BJ (cell line): ENCODE results near the gene XRCC3. TPM values are rescaled to one million over a fixed set of nuclear protein-coding genes. Genes with fewer than 3 reads are reported as not detected.

ENCODE experiments used
- CTCF ChIA-PET: fragments of 350-600 bp; formaldehyde crosslinking; extraction: SDS; loops from one replicate; lab custom pipeline; 2021; ENCODE audit warnings: antibody characterized with exemption, inconsistent platforms; lab: Yijun Ruan, JAX
- POLR2A ChIA-PET: fragments of 300-600 bp; sonication (Branson Sonifier 250); formaldehyde crosslinking; extraction: SDS; loops from one replicate; lab custom pipeline; 2021; ENCODE audit warnings: antibody characterized with exemption; lab: Charles Lee
- DNase-seq: peaks from one replicate; pipeline ENCODE4 v3.0.0-alpha.2; 2011; ENCODE audit warnings: low read depth
- H3K27me3 ChIP-seq: 2 replicates; pipeline ENCODE4 v1.6.0; 2011; ENCODE audit warnings: low read length; ENCODE audit not compliant: control insufficient read depth, insufficient read depth
- H3K36me3 ChIP-seq: 2 replicates; pipeline ENCODE4 v1.5.1; 2011; ENCODE audit warnings: low read length; ENCODE audit not compliant: control insufficient read depth, insufficient read depth
- H3K4me3 ChIP-seq: 2 replicates; pipeline ENCODE4 v1.5.1; 2011; ENCODE audit warnings: low read depth, mild to moderate bottlenecking, control low read depth, low read length
- CTCF ChIP-seq: IDR thresholded peaks from 2 replicates; pipeline ENCODE4 v1.5.1; 2011; ENCODE audit warnings: low read depth, mild to moderate bottlenecking, control low read depth, inconsistent platforms, low read length, moderate library complexity; ENCODE audit not compliant: insufficient read depth
- polyA plus RNA-seq: library from polyadenylated mRNA; depleted of rRNA; stranded (reverse); fragments of >200 nt; gene quantifications from 2 replicates; pipeline ENCODE4 v1.2.3, GENCODE V29; 2011

XRCC3 gene
- polyA plus RNA-seq, 1 experiment, result 4.2 TPM

- Histone ChIP-seq H3K4me3 (no peak overlapping the region), H3K27me3 (no peaks in the 10 kb centered on the region), H3K36me3 (peaks cover 15% of the 10 kb centered on the region)
- no peak for TF ChIP-seq CTCF
- DNase-seq, result no peak
- CTCF ChIA-PET, result interaction anchor here (0.6 kb wide), 1 partner anchor 15 kb away, joined by 4 read pairs; no protein-coding TSS in a partner anchor
- POLR2A ChIA-PET, result no interaction called here
Observed at GRCh38 chr14:103667671-103668070, 47.6 kb downstream of the XRCC3 start.

GRCh38 chr14:103663506-103663905 is 51.7 kb downstream of the XRCC3 start:
- ChIA-PET CTCF (interaction anchor here (0.6 to 1.0 kb wide), 2 partner anchors 16 to 87 kb away, joined by 3 read pairs; no protein-coding TSS in a partner anchor), POLR2A (no interaction called here)
- H3K36me3 ChIP-seq, result peaks cover 14% of the 10 kb centered on the region
- no peaks in the 10 kb centered on the region for H3K27me3 ChIP-seq
- H3K4me3 ChIP-seq, result no peak overlapping the region
- TF ChIP-seq CTCF, result no peak
- DNase-seq, result no peak

GRCh38 chr14:103662591-103662990 is 52.7 kb downstream of the XRCC3 start:
- Histone ChIP-seq H3K36me3 (peaks cover 14% of the 10 kb centered on the region), H3K4me3 (no peak overlapping the region), H3K27me3 (no peaks in the 10 kb centered on the region)
- ChIA-PET CTCF (no interaction called here), POLR2A (no interaction called here)
- DNase-seq, result no peak
- no peak for TF ChIP-seq CTCF

- Histone ChIP-seq H3K27me3 (no peaks in the 10 kb centered on the region), H3K36me3 (peaks cover 13% of the 10 kb centered on the region), H3K4me3 (no peak overlapping the region)
- no peak for TF ChIP-seq CTCF
- POLR2A ChIA-PET, result no interaction called here
- CTCF ChIA-PET, result interaction anchor here (1.7 kb wide), 1 partner anchor 22 kb away, joined by 4 read pairs; no protein-coding TSS in a partner anchor
- no peak for DNase-seq
Observed at GRCh38 chr14:103662029-103662428, 53.2 kb downstream of the XRCC3 start.

GRCh38 chr14:103659631-103660030 is 55.6 kb downstream of the XRCC3 start:
- ChIA-PET POLR2A (no interaction called here), CTCF (no interaction called here)
- DNase-seq, result no peak
- no peak for TF ChIP-seq CTCF
- H3K4me3 ChIP-seq, result no peak overlapping the region
- peaks cover 15% of the 10 kb centered on the region for H3K36me3 ChIP-seq
- H3K27me3 ChIP-seq, result no peaks in the 10 kb centered on the region
